SK-N-SH treated with all-trans-retinoic acid at 6 μM for 48 hours (cell line): ENCODE data around the gene DENND5A.

ENCODE experiments used
- ARNTL ChIP-seq: fragments of 450-650 bp; formaldehyde crosslinking; IDR thresholded peaks from 2 replicates; pipeline ENCODE4 v1.5.0; 2020; ENCODE audit warnings: low read depth, mild to moderate bottlenecking, moderate library complexity, borderline replicate concordance
- CSRNP3 ChIP-seq: fragments of 250-450 bp; sonication (Bioruptor Pico); IDR thresholded peaks from 2 replicates; pipeline ENCODE4 v1.5.1; 2021; ENCODE audit warnings: mild to moderate bottlenecking, moderate library complexity
- GLIS3 ChIP-seq: fragments of 250-450 bp; sonication (Bioruptor Pico); IDR thresholded peaks from 2 replicates; pipeline ENCODE4 v1.5.0; 2020; ENCODE audit warnings: mild to moderate bottlenecking, moderate library complexity
- PPARA ChIP-seq: fragments of 250-450 bp; sonication (Bioruptor Pico); IDR thresholded peaks from 2 replicates; pipeline ENCODE4 v1.5.0; 2020; ENCODE audit warnings: mild to moderate bottlenecking, borderline replicate concordance
- RARB ChIP-seq: fragments of 250-450 bp; sonication (Bioruptor Pico); IDR thresholded peaks from 2 replicates; pipeline ENCODE4 v1.8.0; 2021; ENCODE audit warnings: mild to moderate bottlenecking, moderate library complexity
- SNAI2 ChIP-seq: fragments of 250-450 bp; sonication (Bioruptor Pico); IDR thresholded peaks from 2 replicates; pipeline ENCODE4 v1.5.0; 2020; ENCODE audit warnings: mild to moderate bottlenecking, moderate library complexity
- TCF4 ChIP-seq: fragments of 250-450 bp; sonication (Bioruptor Pico); IDR thresholded peaks from 2 replicates; pipeline ENCODE4 v1.8.0; 2021; ENCODE audit warnings: mild to moderate bottlenecking, moderate library complexity, borderline replicate concordance
- ZC3H10 ChIP-seq: fragments of 250-450 bp; sonication (Bioruptor Pico); IDR thresholded peaks from 2 replicates; pipeline ENCODE4 v1.5.1; 2021; ENCODE audit warnings: mild to moderate bottlenecking, moderate library complexity
- ZFP3 ChIP-seq: fragments of 250-450 bp; sonication (Bioruptor Pico); IDR thresholded peaks from 2 replicates; pipeline ENCODE4 v1.5.0; 2020; ENCODE audit warnings: mild to moderate bottlenecking, moderate library complexity
- ZFP30 ChIP-seq: fragments of 450-650 bp; formaldehyde crosslinking; IDR thresholded peaks from 2 replicates; pipeline ENCODE4 v1.5.0; 2022; ENCODE audit warnings: mild to moderate bottlenecking, moderate library complexity
- ZNF565 ChIP-seq: fragments of 450-650 bp; formaldehyde crosslinking; conservative IDR thresholded peaks from 2 replicates; pipeline ENCODE4 v1.5.0; 2020; ENCODE audit warnings: low read depth, mild to moderate bottlenecking, moderate library complexity
- ZNF8 ChIP-seq: fragments of 450-650 bp; formaldehyde crosslinking; IDR thresholded peaks from 2 replicates; pipeline ENCODE4 v1.5.0; 2020; ENCODE audit warnings: mild to moderate bottlenecking, moderate library complexity
- TF ChIP-seq, protein P1 (sequence below): fragments of 250-450 bp; sonication (Bioruptor Pico); IDR thresholded peaks from 2 replicates; pipeline ENCODE4 v1.5.0; 2020; ENCODE audit warnings: mild to moderate bottlenecking, moderate library complexity

DNA sequence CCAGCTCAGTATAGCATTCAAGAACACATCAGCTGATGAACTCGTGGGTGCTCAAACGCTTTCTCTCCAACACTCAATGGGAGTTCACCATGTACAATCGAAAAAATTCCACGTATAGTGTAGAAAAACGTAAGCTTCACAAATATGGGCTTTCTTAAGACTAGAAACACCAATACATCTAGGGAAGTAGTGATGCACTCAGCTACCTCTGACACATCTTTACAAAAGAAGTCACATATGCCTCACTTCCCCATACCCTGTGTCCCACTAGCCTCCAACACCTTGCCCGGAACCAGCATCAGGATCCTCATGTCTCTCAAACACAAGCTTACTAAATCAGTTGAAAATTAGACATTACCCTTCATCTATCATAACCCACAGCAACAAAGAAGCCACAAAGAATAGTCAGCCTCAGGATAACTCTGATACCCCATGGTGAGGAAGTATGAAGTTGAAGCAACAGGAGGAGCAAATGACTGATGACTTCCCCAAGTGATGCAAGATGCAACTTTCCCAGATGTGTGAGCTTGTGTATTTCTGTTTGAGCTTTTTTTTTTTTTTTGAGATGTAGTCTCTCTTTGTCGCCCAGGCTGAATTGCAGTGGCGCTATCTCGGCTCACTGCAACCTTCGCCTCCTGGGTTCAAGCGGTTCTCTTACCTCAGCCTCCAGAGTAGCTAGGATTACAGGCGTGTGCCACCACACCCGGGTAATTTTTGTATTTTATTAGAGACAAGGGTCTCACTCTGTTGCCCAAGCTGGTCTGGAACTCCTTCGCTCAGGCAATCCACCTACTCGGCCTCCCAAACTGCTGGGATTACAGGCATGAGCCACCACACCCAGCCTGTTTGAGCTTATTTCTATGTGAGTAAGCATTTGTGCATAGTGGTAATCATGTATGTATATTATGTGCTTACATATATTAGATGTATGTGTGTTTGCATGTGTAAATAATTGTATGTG, 8.5 kb upstream of the DENND5A start:
- TF ChIP-seq ZNF565 (CRISPR knock-in tag) = no peak
- TF ChIP-seq ARNTL (CRISPR knock-in tag) = no peak
- no peak for TF ChIP-seq CSRNP3
- TF ChIP-seq ZNF8 = no peak
- TF ChIP-seq RARB (CRISPR knock-in tag) = no peak
- no peak for TF ChIP-seq PPARA
- TF ChIP-seq ZFP30 (CRISPR knock-in tag) = no peak
- TF ChIP-seq, protein P1, sequence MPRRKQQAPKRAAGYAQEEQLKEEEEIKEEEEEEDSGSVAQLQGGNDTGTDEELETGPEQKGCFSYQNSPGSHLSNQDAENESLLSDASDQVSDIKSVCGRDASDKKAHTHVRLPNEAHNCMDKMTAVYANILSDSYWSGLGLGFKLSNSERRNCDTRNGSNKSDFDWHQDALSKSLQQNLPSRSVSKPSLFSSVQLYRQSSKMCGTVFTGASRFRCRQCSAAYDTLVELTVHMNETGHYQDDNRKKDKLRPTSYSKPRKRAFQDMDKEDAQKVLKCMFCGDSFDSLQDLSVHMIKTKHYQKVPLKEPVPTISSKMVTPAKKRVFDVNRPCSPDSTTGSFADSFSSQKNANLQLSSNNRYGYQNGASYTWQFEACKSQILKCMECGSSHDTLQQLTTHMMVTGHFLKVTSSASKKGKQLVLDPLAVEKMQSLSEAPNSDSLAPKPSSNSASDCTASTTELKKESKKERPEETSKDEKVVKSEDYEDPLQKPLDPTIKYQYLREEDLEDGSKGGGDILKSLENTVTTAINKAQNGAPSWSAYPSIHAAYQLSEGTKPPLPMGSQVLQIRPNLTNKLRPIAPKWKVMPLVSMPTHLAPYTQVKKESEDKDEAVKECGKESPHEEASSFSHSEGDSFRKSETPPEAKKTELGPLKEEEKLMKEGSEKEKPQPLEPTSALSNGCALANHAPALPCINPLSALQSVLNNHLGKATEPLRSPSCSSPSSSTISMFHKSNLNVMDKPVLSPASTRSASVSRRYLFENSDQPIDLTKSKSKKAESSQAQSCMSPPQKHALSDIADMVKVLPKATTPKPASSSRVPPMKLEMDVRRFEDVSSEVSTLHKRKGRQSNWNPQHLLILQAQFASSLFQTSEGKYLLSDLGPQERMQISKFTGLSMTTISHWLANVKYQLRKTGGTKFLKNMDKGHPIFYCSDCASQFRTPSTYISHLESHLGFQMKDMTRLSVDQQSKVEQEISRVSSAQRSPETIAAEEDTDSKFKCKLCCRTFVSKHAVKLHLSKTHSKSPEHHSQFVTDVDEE (CRISPR knock-in tag) = no peak
- TF ChIP-seq GLIS3 (CRISPR knock-in tag) = no peak
- TF ChIP-seq ZFP3 = no peak
- TF ChIP-seq ZC3H10 = no peak
- no peak for TF ChIP-seq TCF4 (CRISPR knock-in tag)
- no peak for TF ChIP-seq SNAI2 (CRISPR knock-in tag)
